IMR-90 (cell line): ENCODE data around the gene RAP2A. TPM values are rescaled to one million over a fixed set of nuclear protein-coding genes. Genes with fewer than 3 reads are reported as not detected.

Experiments used
- ATAC-seq: fragments of 200-7000 bp; cut with Tn5 transposase; 2 replicates; pipeline ENCODE4 v1.9.1; 2020; ENCODE audit warnings: low read depth, mild to moderate bottlenecking, moderate library complexity
- BruUV-seq: library from RNA; stranded (reverse); fragments of 400-500 nt; replicated peaks from 2 replicates; lab custom pipeline; 2021; lab: Mats Ljungman, UMichigan
- CTCF ChIA-PET: fragments of 300-600 bp; formaldehyde crosslinking; extraction: SDS; loops from one replicate; lab custom pipeline; 2021; ENCODE audit warnings: antibody characterized with exemption; lab: Yijun Ruan, JAX
- POLR2A ChIA-PET: fragments of 300-600 bp; sonication (Branson Sonifier 250); formaldehyde crosslinking; loops from one replicate; lab custom pipeline; 2022; ENCODE audit warnings: antibody characterized with exemption; ENCODE audit not compliant: unreplicated experiment; lab: Charles Lee
- DNase-seq: peaks from one replicate; pipeline ENCODE4 v3.0.0; 2013
- H2AFZ ChIP-seq: replicated peaks from 2 replicates; pipeline ENCODE3; 2013; ENCODE audit warnings: low read length, mild to moderate bottlenecking; ENCODE audit not compliant: poor library complexity
- H2AK5ac ChIP-seq: 2 replicates; pipeline ENCODE4 v1.6.1; 2013; ENCODE audit warnings: low read depth, low read length, inconsistent platforms
- H2AK9ac ChIP-seq: replicated peaks from 2 replicates; pipeline ENCODE3; 2013; ENCODE audit warnings: mild to moderate bottlenecking, low read depth, low read length, moderate library complexity; ENCODE audit not compliant: poor library complexity
- H2BK120ac ChIP-seq: 2 replicates; pipeline ENCODE4 v1.6.1; 2013; ENCODE audit warnings: low read depth, low read length, inconsistent platforms
- H2BK15ac ChIP-seq: 3 replicates; pipeline ENCODE4 v1.6.1; 2013; ENCODE audit warnings: low read depth, low read length, inconsistent platforms
- H2BK20ac ChIP-seq: 2 replicates; pipeline ENCODE4 v1.6.1; 2013; ENCODE audit warnings: low read depth, mild to moderate bottlenecking, inconsistent platforms, low read length, moderate library complexity
- H2BK5ac ChIP-seq: 2 replicates; pipeline ENCODE4 v1.6.1; 2013; ENCODE audit warnings: mild to moderate bottlenecking, low read depth, low read length, inconsistent platforms; ENCODE audit not compliant: poor library complexity, severe bottlenecking
- H3K14ac ChIP-seq: replicated peaks from 2 replicates; pipeline ENCODE4 v1.6.1; 2013; ENCODE audit warnings: low read depth, low read length, inconsistent platforms
- H3K18ac ChIP-seq: 2 replicates; pipeline ENCODE4 v1.6.1; 2013; ENCODE audit warnings: low read depth, low read length, control low read depth
- H3K23ac ChIP-seq: 2 replicates; pipeline ENCODE4 v1.6.1; 2013; ENCODE audit warnings: low read depth, low read length, inconsistent platforms
- H3K27ac ChIP-seq: 2 replicates; pipeline ENCODE4 v1.5.1; 2013; ENCODE audit warnings: mild to moderate bottlenecking, control low read depth, low read length; ENCODE audit not compliant: insufficient read depth
- H3K27me3 ChIP-seq: 2 replicates; pipeline ENCODE4 v1.6.1; 2013; ENCODE audit warnings: low read length; ENCODE audit not compliant: control insufficient read depth, insufficient read depth
- H3K36me3 ChIP-seq: 2 replicates; pipeline ENCODE4 v1.6.1; 2013; ENCODE audit warnings: low read length, mixed read lengths; ENCODE audit not compliant: control insufficient read depth, insufficient read depth
- H3K4ac ChIP-seq: 2 replicates; pipeline ENCODE4 v1.6.1; 2013; ENCODE audit warnings: low read depth, low read length, inconsistent platforms
- H3K4me1 ChIP-seq: 2 replicates; pipeline ENCODE4 v1.6.1; 2013; ENCODE audit warnings: low read length, mixed read lengths; ENCODE audit not compliant: control insufficient read depth, insufficient read depth
- H3K4me2 ChIP-seq: 2 replicates; pipeline ENCODE4 v1.6.1; 2013; ENCODE audit warnings: low read depth, mild to moderate bottlenecking, control low read depth, low read length, moderate library complexity
- H3K4me3 ChIP-seq: 2 replicates; pipeline ENCODE4 v1.5.1; 2013; ENCODE audit warnings: low read depth, mild to moderate bottlenecking, control low read depth, low read length, moderate library complexity; ENCODE audit not compliant: insufficient read depth
- H3K56ac ChIP-seq: 2 replicates; pipeline ENCODE4 v1.6.1; 2013; ENCODE audit warnings: low read length, inconsistent platforms; ENCODE audit not compliant: insufficient read depth; ENCODE audit errors: extremely low read depth
- H3K79me1 ChIP-seq, 2 experiments: 2 replicates each; pipeline ENCODE4 v1.6.1; 2013; ENCODE audit warnings: low read length in 2 of 2, inconsistent platforms in 1 of 2, low read depth in 1 of 2
- H3K9ac ChIP-seq: 2 replicates; pipeline ENCODE4 v1.6.1; 2013; ENCODE audit warnings: low read depth, low read length, control low read depth
- H3K9me1 ChIP-seq: 2 replicates; pipeline ENCODE4 v1.6.1; 2013; ENCODE audit warnings: low read length, inconsistent platforms; ENCODE audit not compliant: insufficient read depth
- H3K9me3 ChIP-seq: 2 replicates; pipeline ENCODE4 v1.6.1; 2013; ENCODE audit warnings: low read length; ENCODE audit not compliant: control insufficient read depth, insufficient read depth
- H4K20me1 ChIP-seq: 2 replicates; pipeline ENCODE4 v1.6.1; 2013; ENCODE audit warnings: low read length, inconsistent platforms; ENCODE audit not compliant: insufficient read depth
- H4K5ac ChIP-seq: 2 replicates; pipeline ENCODE4 v1.6.1; 2013; ENCODE audit warnings: mild to moderate bottlenecking, low read depth, low read length, control low read depth
- H4K8ac ChIP-seq, 2 experiments: 2 replicates each; pipeline ENCODE4 v1.6.1; 2013; ENCODE audit warnings: low read depth in 2 of 2, low read length in 2 of 2, control low read depth in 1 of 2, inconsistent platforms in 1 of 2
- H4K91ac ChIP-seq: 2 replicates; pipeline ENCODE4 v1.6.1; 2013; ENCODE audit warnings: low read depth, low read length, inconsistent platforms; ENCODE audit not compliant: insufficient read depth
- BHLHE40 ChIP-seq: fragments of 150-350 bp; IDR thresholded peaks from 2 replicates; pipeline ENCODE4 v1.6.1; 2016; ENCODE audit warnings: mild to moderate bottlenecking, low read depth, low read length
- CEBPB ChIP-seq: IDR thresholded peaks from 2 replicates; pipeline ENCODE4 v1.6.1; 2012; ENCODE audit warnings: low read depth, low read length, improper control_type of control experiment
- CHD1 ChIP-seq: IDR thresholded peaks from 2 replicates; pipeline ENCODE4 v1.6.1; 2012; ENCODE audit warnings: low read depth, low read length, improper control_type of control experiment
- CTCF ChIP-seq: conservative IDR thresholded peaks from 2 replicates; pipeline ENCODE4 v1.5.1; 2012; ENCODE audit warnings: mild to moderate bottlenecking, low read depth, low read length, improper control_type of control experiment
- FOS ChIP-seq: fragments of 150-350 bp; IDR thresholded peaks from 2 replicates; pipeline ENCODE4 v1.6.1; 2016; ENCODE audit warnings: low read depth, low read length
- MAFK ChIP-seq: IDR thresholded peaks from 2 replicates; pipeline ENCODE4 v1.6.1; 2012; ENCODE audit warnings: low read depth, low read length, improper control_type of control experiment
- MXI1 ChIP-seq: IDR thresholded peaks from 2 replicates; pipeline ENCODE4 v1.6.1; 2012; ENCODE audit warnings: low read depth, mild to moderate bottlenecking, low read length, moderate library complexity, borderline replicate concordance
- NFE2L2 ChIP-seq: fragments of 150-350 bp; IDR thresholded peaks from 2 replicates; pipeline ENCODE4 v1.6.1; 2016; ENCODE audit warnings: low read depth, mild to moderate bottlenecking, low read length
- RAD21 ChIP-seq: IDR thresholded peaks from 2 replicates; pipeline ENCODE4 v1.6.1; 2012; ENCODE audit warnings: low read length, improper control_type of control experiment
- RCOR1 ChIP-seq: IDR thresholded peaks from 2 replicates; pipeline ENCODE4 v1.6.1; 2012; ENCODE audit warnings: mild to moderate bottlenecking, low read length, improper control_type of control experiment; ENCODE audit not compliant: insufficient replicate concordance
- RFX5 ChIP-seq: IDR thresholded peaks from 2 replicates; pipeline ENCODE4 v1.8.0; 2012; ENCODE audit warnings: low read depth, mild to moderate bottlenecking, low read length, moderate library complexity
- SMC3 ChIP-seq: fragments of 150-350 bp; IDR thresholded peaks from 2 replicates; pipeline ENCODE4 v1.6.1; 2016; ENCODE audit warnings: low read depth, mild to moderate bottlenecking, antibody characterized with exemption, low read length, moderate library complexity
- WGBS, 2 experiments: methylation state at CpG; one replicate each; pipeline versions ENCODE4 v1.1.5 to v1.1.7; 2013; ENCODE audit warnings: missing lambda C conversion rate in 2 of 2; ENCODE audit not compliant: insufficient read length in 1 of 2; ENCODE audit errors: extremely low coverage in 2 of 2; 5-methylcytosine and 5-hydroxymethylcytosine counted together
- dilution Hi-C: fragments of 300-500 bp; cut with HindIII; formaldehyde crosslinking; loops from one replicate; pipeline ENCODE4 v1.14.3; 2018; ENCODE audit warnings: low sequenced_read_pairs; ENCODE audit not compliant: unreplicated experiment
- in situ Hi-C: fragments of 300-500 bp; cut with MboI; formaldehyde crosslinking; loops from 3 replicates; pipeline ENCODE4 v1.14.3; 2019; ENCODE audit warnings: low sequenced_read_pairs, inconsistent platforms, mixed read lengths
- intact Hi-C: fragments of 100-400 bp; cut with micrococcal nuclease; formaldehyde crosslinking; loops from 2 replicates; pipeline ENCODE4 v1.10.0; 2022
- polyA plus RNA-seq, 3 experiments: library from polyadenylated mRNA; depleted of rRNA; stranded (reverse); fragments of >200 nt; gene quantifications; 2 replicates each; pipeline ENCODE4 v1.2.3, GENCODE V29; 2012; ENCODE audit warnings: low replicate concordance in 1 of 3
- total RNA-seq: library from RNA; depleted of rRNA; stranded (reverse); fragments of >200 nt; gene quantifications from 2 replicates; pipeline ENCODE4 v1.2.3, GENCODE V29; 2012

The RAP2A gene
- total and polyA plus RNA-seq, 2 of the 4 experiments (the other 2 are of a cell fraction), result 6.4 to 21.0 TPM

GRCh38 chr13:97432232-97432916 is 1.6 kb upstream of the RAP2A start (continued):
- no peak for TF ChIP-seq FOS
- no peak for TF ChIP-seq NFE2L2

GRCh38 chr13:97432917-97433726 is 847 bp upstream of the RAP2A start:
- peak overlapping the region; percentile 90 for H4K5ac ChIP-seq
- peak; percentile 100 for DNase-seq
- peak overlapping the region; percentile 88 for H3K9ac ChIP-seq
- H2AK9ac ChIP-seq, result peak overlapping the region; percentile 95
- H2BK15ac ChIP-seq, result peak overlapping the region; percentile 89; the same call in 2 of the 3 replicates
- no peaks in the 10 kb centered on the region for H3K36me3 ChIP-seq
- dilution Hi-C loops, result no loop called here
- peak overlapping the region; percentile 52 for H2AK5ac ChIP-seq
- peaks cover 4% of the 10 kb centered on the region for H3K4me1 ChIP-seq
- H3K18ac ChIP-seq, result peak overlapping the region; percentile 88
- peak overlapping the region; percentile 86 for H2BK120ac ChIP-seq
- peak; percentile 78 for ATAC-seq
- H3K27ac ChIP-seq, result peak overlapping the region; percentile 88
- peak overlapping the region; percentile 98 for H3K14ac ChIP-seq
- peaks cover 8 to 42% of the 10 kb centered on the region in 2 experiments for H3K79me1 ChIP-seq
- peak overlapping the region; percentile 84 for H3K4me2 ChIP-seq
- intact Hi-C loops, result loop anchor here (2.0 to 10.0 kb wide), 4 partner anchors 66 to 210 kb away; partner anchors contain the start of gene MBNL2
- H4K8ac ChIP-seq, result peak overlapping the region; percentile 39 to 98
- H2BK20ac ChIP-seq, result peak overlapping the region; percentile 81
- ChIA-PET POLR2A (interaction anchor here (0.5 to 1.3 kb wide), 5 partner anchors 26 to 115 kb away, joined by 3 to 5 read pairs (median 3); no protein-coding TSS in a partner anchor), CTCF (interaction anchor here (0.8 to 1.1 kb wide), 3 partner anchors 17 to 142 kb away, joined by 3 to 5 read pairs (median 3); no protein-coding TSS in a partner anchor)
- peak overlapping the region; percentile 89 for H4K91ac ChIP-seq
- no peaks in the 10 kb centered on the region for H3K27me3 ChIP-seq
- H2AFZ ChIP-seq, result peak overlapping the region; percentile 97
- peak overlapping the region; percentile 77 for H3K4me3 ChIP-seq
- BruUV-seq, result no TSS peak
- peak overlapping the region; percentile 97 for H3K56ac ChIP-seq
- WGBS, 2 experiments, result 0% methylated on average over 10 of the region's 50 CpGs; no CpG with 5 or more reads in 1 of the 2 experiments
- peak overlapping the region; percentile 89 for H2BK5ac ChIP-seq
- H3K4ac ChIP-seq, result peak overlapping the region; percentile 97
- in situ Hi-C loops, result no loop called here
- peaks cover 11% of the 10 kb centered on the region for H4K20me1 ChIP-seq
- H3K9me3 ChIP-seq, result no peaks in the 10 kb centered on the region
- H3K9me1 ChIP-seq, result peaks cover 4% of the 10 kb centered on the region
- peak overlapping the region; percentile 98 for H3K23ac ChIP-seq
- TF ChIP-seq CTCF, result no peak
- no peak for TF ChIP-seq RAD21
- TF ChIP-seq RFX5, result peak; percentile 98
- no peak; the same call in 1 of the 2 replicates for TF ChIP-seq MXI1
- no peak for TF ChIP-seq SMC3
- no peak for TF ChIP-seq MAFK
- TF ChIP-seq CHD1, result peak; percentile 38; the same call in 1 of the 2 replicates
- TF ChIP-seq CEBPB, result peak; percentile 46; the same call in 1 of the 2 replicates
- TF ChIP-seq BHLHE40, result peak; percentile 38; the same call in 1 of the 2 replicates
- TF ChIP-seq NFE2L2, result no peak
- peak; percentile 55 for TF ChIP-seq RCOR1
